Fibroblast of lung (primary cell): ENCODE data around the gene BLOC1S3. TPM values are rescaled to one million over a fixed set of nuclear protein-coding genes. Genes with fewer than 3 reads are reported as not detected.

Experiments used
- DNase-seq, 2 donors: peaks; one replicate each; pipeline versions ENCODE4 v3.0.0 to v3.0.0-alpha.2; 2010; ENCODE audit warnings: low read depth in 2 of 2
- H2AFZ ChIP-seq: 2 replicates; pipeline ENCODE4 v1.5.1; 2012; ENCODE audit warnings: low read length, control low read depth, inconsistent platforms
- H3K27ac ChIP-seq: 2 replicates; pipeline ENCODE4 v1.5.1; 2011; ENCODE audit warnings: low read length, control low read depth; ENCODE audit not compliant: insufficient read depth
- H3K27me3 ChIP-seq: 2 replicates; pipeline ENCODE4 v1.5.1; 2011; ENCODE audit warnings: mild to moderate bottlenecking, low read length; ENCODE audit not compliant: control insufficient read depth, insufficient read depth
- H3K36me3 ChIP-seq: 2 replicates; pipeline ENCODE4 v1.5.1; 2011; ENCODE audit warnings: low read length; ENCODE audit not compliant: control insufficient read depth, insufficient read depth
- H3K4me1 ChIP-seq: 2 replicates; pipeline ENCODE4 v1.5.1; 2011; ENCODE audit warnings: low read length; ENCODE audit not compliant: control insufficient read depth, insufficient read depth; ENCODE audit errors: extremely low read depth
- H3K4me2 ChIP-seq: 2 replicates; pipeline ENCODE4 v1.5.1; 2011; ENCODE audit warnings: low read length, control low read depth; ENCODE audit not compliant: insufficient read depth; ENCODE audit errors: extremely low read depth
- H3K4me3 ChIP-seq, 4 experiments: fragments of 200-600 bp in 1 of 4; sonication (generic) in 1 of 4; replicated peaks in 1 of 4; 2 replicates each; pipeline ENCODE4 v1.5.1; 2011 to 2016; ENCODE audit warnings: low read length in 4 of 4, low read depth in 3 of 4, mild to moderate bottlenecking in 3 of 4, control low read depth in 2 of 4, inconsistent platforms in 1 of 4, mixed read lengths in 1 of 4; ENCODE audit not compliant: insufficient read depth in 1 of 4; ENCODE audit errors: control extremely low read depth in 1 of 4
- H3K79me2 ChIP-seq: 2 replicates; pipeline ENCODE4 v1.5.1; 2012; ENCODE audit warnings: mild to moderate bottlenecking, low read length, inconsistent platforms; ENCODE audit not compliant: control insufficient read depth, insufficient read depth
- H3K9ac ChIP-seq: 2 replicates; pipeline ENCODE4 v1.5.1; 2011; ENCODE audit warnings: mild to moderate bottlenecking, low read length, control low read depth; ENCODE audit not compliant: insufficient read depth
- H3K9me3 ChIP-seq: 2 replicates; pipeline ENCODE4 v1.5.1; 2012; ENCODE audit warnings: low read depth, low read length; ENCODE audit not compliant: control insufficient read depth, insufficient read depth
- H4K20me1 ChIP-seq: 2 replicates; pipeline ENCODE4 v1.5.1; 2011; ENCODE audit warnings: low read length; ENCODE audit not compliant: control insufficient read depth, insufficient read depth; ENCODE audit errors: extremely low read depth
- EZH2 ChIP-seq: IDR thresholded peaks from 2 replicates; pipeline ENCODE4 v1.5.1; 2012; ENCODE audit warnings: low read length, control low read depth, mild to moderate bottlenecking; ENCODE audit errors: missing control alignments
- polyA plus RNA-seq, 2 donors: library from polyadenylated mRNA; depleted of rRNA in 1 of 2; stranded (reverse) in 1 of 2; unstranded in 1 of 2; fragments of >200 nt; gene quantifications; 2 replicates each; pipeline ENCODE4 v1.2.1, GENCODE V29; 2011 to 2012; ENCODE audit warnings: missing spikeins in 1 of 2
- total RNA-seq: library from RNA; depleted of rRNA; stranded (reverse); fragments of >200 nt; gene quantifications from 2 replicates; pipeline ENCODE4 v1.2.1, GENCODE V29; 2014
- TF ChIP-seq, protein P1 (sequence below), 2 donors: IDR thresholded peaks in 1 of 2; conservative IDR thresholded peaks in 1 of 2; 1 replicate in 1 of 2; 2 replicates in 1 of 2; pipeline ENCODE4 v1.5.1; 2011 to 2012; ENCODE audit warnings: low read length in 2 of 2, control low read depth in 1 of 2, inconsistent platforms in 1 of 2, low read depth in 1 of 2, mild to moderate bottlenecking in 1 of 2

BLOC1S3 gene
- total and polyA plus RNA-seq, 2 donors (not counting 1 experiment from before 2014, with no cell fraction given), result 3.8 to 5.6 TPM

- peaks cover 3% of the 10 kb centered on the region for H3K4me1 ChIP-seq
- H3K9ac ChIP-seq, result peak within 1 kb of the TSS; percentile 99
- peaks cover 11% of the 10 kb centered on the region for H3K79me2 ChIP-seq
- H3K4me3 ChIP-seq, result peak within 1 kb of the TSS; percentile 77 to 99 (median 92)
- no peaks in the 10 kb centered on the region for H4K20me1 ChIP-seq
- H3K27ac ChIP-seq, result peak within 1 kb of the TSS; percentile 99
- H3K4me2 ChIP-seq, result peak within 1 kb of the TSS; percentile 89
- no peaks in the 10 kb centered on the region for H3K9me3 ChIP-seq
- peak within 1 kb of the TSS; percentile 95 for H2AFZ ChIP-seq
- H3K27me3 ChIP-seq, result no peaks in the 10 kb centered on the region
- H3K36me3 ChIP-seq, result no peaks in the 10 kb centered on the region
- TF ChIP-seq, protein P1, sequence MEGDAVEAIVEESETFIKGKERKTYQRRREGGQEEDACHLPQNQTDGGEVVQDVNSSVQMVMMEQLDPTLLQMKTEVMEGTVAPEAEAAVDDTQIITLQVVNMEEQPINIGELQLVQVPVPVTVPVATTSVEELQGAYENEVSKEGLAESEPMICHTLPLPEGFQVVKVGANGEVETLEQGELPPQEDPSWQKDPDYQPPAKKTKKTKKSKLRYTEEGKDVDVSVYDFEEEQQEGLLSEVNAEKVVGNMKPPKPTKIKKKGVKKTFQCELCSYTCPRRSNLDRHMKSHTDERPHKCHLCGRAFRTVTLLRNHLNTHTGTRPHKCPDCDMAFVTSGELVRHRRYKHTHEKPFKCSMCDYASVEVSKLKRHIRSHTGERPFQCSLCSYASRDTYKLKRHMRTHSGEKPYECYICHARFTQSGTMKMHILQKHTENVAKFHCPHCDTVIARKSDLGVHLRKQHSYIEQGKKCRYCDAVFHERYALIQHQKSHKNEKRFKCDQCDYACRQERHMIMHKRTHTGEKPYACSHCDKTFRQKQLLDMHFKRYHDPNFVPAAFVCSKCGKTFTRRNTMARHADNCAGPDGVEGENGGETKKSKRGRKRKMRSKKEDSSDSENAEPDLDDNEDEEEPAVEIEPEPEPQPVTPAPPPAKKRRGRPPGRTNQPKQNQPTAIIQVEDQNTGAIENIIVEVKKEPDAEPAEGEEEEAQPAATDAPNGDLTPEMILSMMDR (conservative IDR thresholded peaks at IDR 0.05 in 1 of 2, IDR thresholded peaks at IDR 0.05 in 1 of 2; ENCODE audit: low read depth in 1 of 2, low read length in 2 of 2), result no peak
- no peak for TF ChIP-seq EZH2
- peak; percentile 40 to 74 for DNase-seq
Measured at GRCh38 chr19:45177817-45178261, 745 bp upstream of the BLOC1S3 start, which contains the start of gene TRAPPC6A. TRAPPC6A (minus strand) TSS chr19:45178237; CDS start chr19:45178218, 19 bp downstream.

GRCh38 chr19:45179072-45179891, 698 bp downstream of the BLOC1S3 start:
- Histone ChIP-seq H3K79me2 (peaks cover 11% of the 10 kb centered on the region), H3K4me1 (peaks cover 3% of the 10 kb centered on the region), H2AFZ (peak overlapping the region; percentile 95), H3K27me3 (no peaks in the 10 kb centered on the region), H3K4me3 (peak overlapping the region; percentile 73 to 99 (median 90)), H3K27ac (peak overlapping the region; percentile 99), H3K9me3 (no peaks in the 10 kb centered on the region), H3K9ac (peak overlapping the region; percentile 85), H4K20me1 (no peaks in the 10 kb centered on the region), H3K36me3 (no peaks in the 10 kb centered on the region), H3K4me2 (peak overlapping the region; percentile 81)
- peak in 1 of 2 donors; percentile 45 for DNase-seq
- no peak for TF ChIP-seq EZH2
- TF ChIP-seq, protein P1 (conservative IDR thresholded peaks at IDR 0.05 in 1 of 2, IDR thresholded peaks at IDR 0.05 in 1 of 2; ENCODE audit: low read depth in 1 of 2, low read length in 2 of 2), result no peak

- Histone ChIP-seq H3K27ac (peak overlapping the region; percentile 99), H3K9me3 (no peaks in the 10 kb centered on the region), H3K4me3 (peak overlapping the region; percentile 63 to 99 (median 84)), H3K36me3 (no peaks in the 10 kb centered on the region), H3K79me2 (peaks cover 11% of the 10 kb centered on the region), H3K4me2 (peak overlapping the region; percentile 81), H3K4me1 (peaks cover 3% of the 10 kb centered on the region), H3K9ac (peak overlapping the region; percentile 85), H3K27me3 (no peaks in the 10 kb centered on the region), H4K20me1 (no peaks in the 10 kb centered on the region), H2AFZ (no peak overlapping the region)
- TF ChIP-seq, protein P1 (conservative IDR thresholded peaks at IDR 0.05 in 1 of 2, IDR thresholded peaks at IDR 0.05 in 1 of 2; ENCODE audit: low read depth in 1 of 2, low read length in 2 of 2), result no peak
- TF ChIP-seq EZH2, result no peak
- DNase-seq, result no peak
Measured at GRCh38 chr19:45179892-45180370, 1.3 kb downstream of the BLOC1S3 start.
